NCI-H1092 (cell line): ENCODE measurements around the gene DOK6.
A peak's percentile ranks its signal among the peaks of the same experiment; 100 is the strongest.

ENCODE experiments used
- DNase-seq: peaks from one replicate; lab custom pipeline; 2025; lab: John Stamatoyannopoulos, UW

The DOK6 gene

GRCh38 chr18:69539404-69539803 is 138.7 kb downstream of the DOK6 start:
- no peak for DNase-seq

- no peak for DNase-seq
Observed at GRCh38 chr18:69556228-69556627, 155.5 kb downstream of the DOK6 start.

DNA sequence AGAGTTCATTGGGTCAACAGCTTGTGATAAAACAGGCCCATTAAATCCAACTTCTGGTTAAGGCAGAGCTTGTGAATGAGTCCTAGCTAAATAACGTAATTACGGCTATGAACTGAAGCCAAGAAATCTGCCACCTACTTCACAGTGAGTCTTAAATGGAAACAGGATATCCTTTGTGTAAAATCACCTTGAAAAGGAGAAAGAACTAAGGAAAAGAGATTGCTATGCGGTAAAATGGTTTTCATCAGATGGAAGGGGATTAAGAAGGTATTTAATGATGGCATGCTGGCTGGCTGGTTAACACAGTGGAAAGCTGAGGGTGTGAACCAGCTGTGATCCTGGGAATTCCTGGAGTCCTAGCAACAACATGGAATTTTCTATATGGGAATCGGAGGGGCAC is 156.6 kb downstream of the DOK6 start:
- no peak for DNase-seq

- DNase-seq: no peak
Observed at GRCh38 chr18:69558052-69558451, 157.4 kb downstream of the DOK6 start.

- DNase-seq: no peak
Observed at GRCh38 chr18:69559604-69560003, 158.9 kb downstream of the DOK6 start.

DNA sequence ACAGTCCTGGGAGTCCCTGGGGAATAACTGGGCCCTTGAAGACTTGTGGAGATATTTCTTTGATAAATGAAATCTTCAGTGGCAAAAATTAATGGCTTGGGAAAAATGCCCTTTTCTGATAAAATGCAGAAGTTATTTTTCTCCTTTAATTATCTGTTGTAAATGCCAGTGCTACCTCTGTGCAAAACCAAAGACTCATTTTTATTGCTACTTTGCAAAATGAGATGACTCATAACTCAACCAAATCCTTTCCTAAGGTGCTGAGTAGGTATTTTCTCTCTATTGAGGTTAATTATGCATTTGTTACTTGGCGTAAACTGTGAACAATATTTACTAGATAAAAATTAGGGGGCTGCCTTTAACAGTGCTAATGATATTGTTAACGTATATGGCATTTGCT is 163.9 kb downstream of the DOK6 start:
- no peak for DNase-seq

DNA sequence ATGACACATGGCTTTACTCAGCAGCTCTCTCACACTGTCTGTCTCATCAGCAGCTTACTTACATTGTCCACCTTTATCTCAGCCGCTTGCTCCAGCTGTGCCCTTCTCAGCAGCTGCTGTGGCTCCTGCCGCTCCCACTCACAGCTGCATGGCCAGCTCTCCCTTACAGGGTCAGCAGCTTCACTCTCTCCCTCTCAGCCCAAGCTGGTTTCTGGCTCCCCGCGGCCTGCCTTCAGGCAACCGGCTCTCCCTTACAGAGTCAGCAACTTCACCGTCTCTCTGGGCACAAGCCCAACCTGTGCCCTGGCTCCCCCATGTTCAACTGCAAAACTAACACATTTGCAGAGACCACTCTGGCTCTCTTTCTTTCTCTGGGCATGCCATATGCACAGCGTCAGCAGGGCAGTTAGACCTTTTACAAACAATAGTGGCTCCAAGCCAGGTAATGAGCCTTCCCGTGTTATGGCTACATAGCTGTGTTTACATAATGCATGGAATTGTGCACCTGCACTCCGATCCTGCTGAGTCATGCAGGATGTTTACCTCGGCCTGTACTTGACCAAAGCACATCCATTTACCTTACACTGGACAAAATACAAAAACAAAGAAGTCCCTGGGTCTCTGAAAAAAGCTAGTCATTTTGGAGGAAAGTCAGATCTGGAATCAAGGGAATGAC is 167.3 kb downstream of the DOK6 start:
- no peak for DNase-seq

- DNase-seq: no peak
Observed at GRCh38 chr18:69569133-69569532, 168.4 kb downstream of the DOK6 start.

- DNase-seq: no peak
Observed at GRCh38 chr18:69574401-69574800, 173.7 kb downstream of the DOK6 start.

DNA sequence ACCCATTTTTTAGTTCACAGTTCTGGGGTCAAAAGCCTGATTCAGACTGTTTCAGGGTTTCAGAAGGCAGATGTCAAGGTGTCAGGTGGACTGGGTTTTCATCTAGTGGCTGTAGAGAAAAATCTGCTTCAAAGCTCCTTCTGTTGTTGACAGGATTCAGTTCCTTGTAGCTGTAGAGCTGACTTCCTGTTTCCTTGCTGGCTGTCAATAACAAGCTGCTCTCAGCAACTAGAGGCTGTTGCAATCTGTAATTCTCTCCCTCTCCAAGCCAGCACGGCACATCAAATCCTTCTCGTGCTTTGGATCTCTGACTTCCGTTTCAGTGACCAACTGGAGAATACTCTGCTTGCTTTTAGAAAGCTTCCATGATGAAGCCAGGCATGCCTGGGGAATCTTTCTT is 179.4 kb downstream of the DOK6 start:
- no peak for DNase-seq

GRCh38 chr18:69584429-69584828 is 183.7 kb downstream of the DOK6 start:
- DNase-seq: no peak

- DNase-seq: no peak
Observed at GRCh38 chr18:69585696-69586095, 185.0 kb downstream of the DOK6 start.

DNA sequence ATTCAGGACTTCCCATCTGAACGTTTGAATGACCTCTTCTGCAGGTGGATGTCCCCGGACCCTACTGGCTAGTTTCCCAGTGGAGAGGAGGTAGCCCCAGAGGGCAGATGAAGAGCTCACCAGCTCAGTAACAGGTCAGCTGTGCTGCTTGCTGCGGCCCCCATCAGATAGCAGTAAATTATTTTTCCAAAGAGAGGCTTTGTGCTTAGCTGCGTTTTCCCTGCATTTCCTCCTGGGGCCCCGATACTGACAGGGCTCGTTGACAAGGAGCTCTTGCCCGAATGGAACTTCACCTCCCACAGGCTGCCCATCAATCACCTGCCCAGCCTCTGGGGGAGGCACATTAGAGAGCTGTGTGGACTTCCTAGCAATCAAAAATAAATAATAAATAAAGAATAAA is 185.8 kb downstream of the DOK6 start:
- no peak for DNase-seq

- DNase-seq: no peak
Observed at GRCh38 chr18:69588301-69588700, 187.6 kb downstream of the DOK6 start.

DNA sequence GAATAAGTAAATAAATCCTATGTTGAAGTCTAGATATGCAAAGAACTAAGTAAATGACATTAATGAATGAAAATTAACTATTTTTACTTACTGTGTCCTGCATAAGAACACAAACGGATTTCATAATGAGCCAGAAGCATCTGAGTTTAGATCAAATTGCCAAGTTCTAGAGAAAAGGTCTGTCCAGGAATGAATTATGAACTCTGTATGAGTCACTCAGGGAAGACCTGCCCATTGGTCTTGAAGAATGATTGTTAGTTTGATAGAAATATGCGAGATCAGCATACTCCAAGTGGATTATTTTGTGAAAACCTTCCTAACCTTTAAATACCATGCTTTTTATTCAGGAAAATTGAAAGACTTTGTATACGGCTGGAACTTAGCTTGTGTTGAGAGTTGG is 189.5 kb downstream of the DOK6 start:
- no peak for DNase-seq

- DNase-seq: no peak
Observed at GRCh38 chr18:69596345-69596744, 195.7 kb downstream of the DOK6 start.

DNA sequence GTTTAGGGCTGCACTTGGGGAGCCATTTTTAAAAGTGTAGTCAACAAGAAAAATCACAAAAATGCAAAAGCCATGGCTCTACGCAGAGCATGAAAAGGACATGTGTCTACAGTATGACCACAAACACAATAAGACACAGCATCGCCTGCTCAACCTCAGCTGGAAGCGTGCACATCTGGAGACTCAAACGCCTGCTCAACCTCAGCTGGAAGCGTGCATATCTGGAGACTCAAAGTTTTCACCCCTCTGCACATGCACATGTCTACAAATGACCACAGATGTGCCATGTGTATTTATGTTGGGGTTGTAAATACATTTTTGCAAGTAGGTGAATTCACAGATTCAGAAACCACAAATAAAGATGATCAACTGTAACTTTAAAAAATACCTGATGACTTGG is 196.9 kb downstream of the DOK6 start:
- no peak for DNase-seq

DNA sequence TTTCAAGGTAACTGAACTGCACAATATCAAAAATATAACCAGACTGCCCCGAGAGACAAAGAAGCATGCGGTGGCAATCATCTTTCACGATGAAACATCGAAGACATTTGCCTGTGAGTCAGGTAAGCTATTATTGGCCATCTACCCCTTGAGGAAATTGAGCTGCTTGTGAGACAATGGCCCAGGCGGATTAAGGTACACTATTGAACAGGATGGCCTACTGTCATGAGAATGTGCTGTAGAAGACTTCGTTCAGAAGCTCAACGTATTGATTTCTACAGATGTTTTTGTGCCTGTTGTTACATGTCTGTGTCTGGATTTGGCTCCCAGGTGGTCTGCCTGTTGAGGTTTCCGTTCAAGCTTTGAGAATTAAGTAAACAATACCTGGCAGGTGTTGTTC is 198.7 kb downstream of the DOK6 start:
- peak; percentile 14 for DNase-seq

DNA sequence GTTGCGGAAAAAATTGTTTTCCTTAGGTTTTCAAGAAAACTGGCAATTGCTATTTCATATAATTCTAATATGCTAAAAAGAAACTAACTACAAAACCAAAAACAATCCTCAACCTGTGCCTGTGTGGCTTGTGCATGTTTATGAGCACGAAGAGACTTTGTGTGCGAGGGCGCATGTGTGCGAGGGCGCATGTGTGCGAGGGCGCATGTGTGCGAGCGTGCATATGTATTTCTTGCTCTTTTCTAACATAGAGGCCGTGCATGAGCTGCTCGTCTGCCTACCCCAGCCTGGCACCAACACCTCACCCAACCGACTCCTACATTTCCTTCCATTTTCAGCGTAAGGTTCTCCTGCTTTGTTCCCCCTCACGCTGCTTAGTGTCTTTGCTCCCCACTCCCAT is 211.6 kb downstream of the DOK6 start:
- no peak for DNase-seq

GRCh38 chr18:69616114-69616513 is 215.4 kb downstream of the DOK6 start:
- DNase-seq: no peak

DNA sequence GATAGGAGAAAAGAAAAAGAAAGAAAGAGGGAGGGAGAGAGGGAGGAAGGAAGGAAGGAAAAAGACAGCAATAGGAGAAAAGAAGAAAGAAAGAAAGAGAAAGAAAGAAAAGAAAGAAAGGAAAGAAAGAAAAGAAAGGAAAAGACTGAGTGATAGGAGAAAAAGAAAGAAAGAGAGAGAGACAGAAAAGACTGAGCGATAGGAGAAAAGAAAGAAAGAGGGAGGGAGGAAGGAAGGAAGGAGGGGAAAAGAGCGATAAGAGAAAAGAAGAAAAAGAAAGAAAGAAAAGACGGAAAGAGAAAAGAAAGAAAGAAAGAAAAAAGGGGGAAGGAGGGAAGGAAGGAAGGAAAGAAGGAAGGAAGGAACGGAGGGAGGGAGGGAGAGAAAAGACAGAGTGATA is 216.7 kb downstream of the DOK6 start:
- no peak for DNase-seq

- DNase-seq: no peak
Observed at GRCh38 chr18:69617888-69618287, 217.2 kb downstream of the DOK6 start.

- no peak for DNase-seq
Observed at GRCh38 chr18:69622184-69622583, 221.5 kb downstream of the DOK6 start.

DNA sequence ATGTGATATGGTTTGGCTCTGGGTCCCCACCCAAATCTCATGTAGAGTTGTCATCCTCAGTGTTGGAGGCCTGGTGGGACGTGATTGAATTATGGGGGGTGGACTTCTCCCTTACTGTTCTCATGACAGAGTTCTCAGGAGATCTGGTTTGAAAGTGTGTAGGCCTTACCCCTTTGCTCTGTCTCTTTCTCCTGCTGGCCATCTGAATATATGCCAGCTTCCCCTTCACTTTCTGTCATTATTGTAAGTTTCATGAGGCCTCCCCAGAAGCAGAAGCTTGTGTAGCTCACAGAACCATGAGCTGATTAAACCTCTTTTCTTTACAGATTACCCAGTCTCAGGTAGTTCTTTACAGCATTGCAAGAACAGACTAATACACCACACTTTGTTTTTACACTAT is 222.3 kb downstream of the DOK6 start:
- DNase-seq: no peak

- DNase-seq: no peak
Observed at GRCh38 chr18:69626171-69626570, 225.5 kb downstream of the DOK6 start.
